ENCODE measurements around the gene TLCD2. TPM values are rescaled to one million over a fixed set of nuclear protein-coding genes. Genes with fewer than 3 reads are reported as not detected.
"Not testable (repeated sequence)": the region's sequence is repeated elsewhere in the genome, so short reads cannot be mapped to it uniquely, and the experiment has no call there.

Gene TLCD2
- total RNA-seq, 3 donors from 2014 or later = 3.7 to 10.9 (median 6.9) TPM

DNA sequence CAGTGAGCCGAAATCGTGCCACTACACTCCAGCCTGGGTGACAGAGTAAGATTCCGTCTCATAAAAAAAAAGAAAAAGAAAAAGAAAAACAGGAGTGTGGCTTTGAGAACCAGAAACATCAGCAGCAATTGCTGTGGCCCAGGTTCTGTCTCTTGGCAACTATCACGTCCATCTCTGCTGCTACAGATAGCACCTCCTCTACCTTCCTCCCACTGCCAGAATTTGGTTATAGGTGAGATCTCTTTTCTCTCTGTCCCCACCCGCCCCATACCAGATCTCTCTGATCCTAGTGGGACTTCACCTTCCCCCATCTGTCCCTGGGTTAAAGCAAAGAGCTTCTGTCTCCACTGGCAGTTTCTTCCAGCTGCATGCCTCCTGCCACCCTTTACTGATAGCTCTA is 3.1 kb downstream of the TLCD2 start:
- TF ChIP-seq, protein P1, sequence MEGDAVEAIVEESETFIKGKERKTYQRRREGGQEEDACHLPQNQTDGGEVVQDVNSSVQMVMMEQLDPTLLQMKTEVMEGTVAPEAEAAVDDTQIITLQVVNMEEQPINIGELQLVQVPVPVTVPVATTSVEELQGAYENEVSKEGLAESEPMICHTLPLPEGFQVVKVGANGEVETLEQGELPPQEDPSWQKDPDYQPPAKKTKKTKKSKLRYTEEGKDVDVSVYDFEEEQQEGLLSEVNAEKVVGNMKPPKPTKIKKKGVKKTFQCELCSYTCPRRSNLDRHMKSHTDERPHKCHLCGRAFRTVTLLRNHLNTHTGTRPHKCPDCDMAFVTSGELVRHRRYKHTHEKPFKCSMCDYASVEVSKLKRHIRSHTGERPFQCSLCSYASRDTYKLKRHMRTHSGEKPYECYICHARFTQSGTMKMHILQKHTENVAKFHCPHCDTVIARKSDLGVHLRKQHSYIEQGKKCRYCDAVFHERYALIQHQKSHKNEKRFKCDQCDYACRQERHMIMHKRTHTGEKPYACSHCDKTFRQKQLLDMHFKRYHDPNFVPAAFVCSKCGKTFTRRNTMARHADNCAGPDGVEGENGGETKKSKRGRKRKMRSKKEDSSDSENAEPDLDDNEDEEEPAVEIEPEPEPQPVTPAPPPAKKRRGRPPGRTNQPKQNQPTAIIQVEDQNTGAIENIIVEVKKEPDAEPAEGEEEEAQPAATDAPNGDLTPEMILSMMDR (IDR thresholded peaks at IDR 0.05) = no peak
- DNase-seq (ENCODE audit: low spot score in 2 of 2) = no peak
- intact Hi-C loops (cut with DNase I; ENCODE audit: low total_unique reads) = no loop called here

DNA sequence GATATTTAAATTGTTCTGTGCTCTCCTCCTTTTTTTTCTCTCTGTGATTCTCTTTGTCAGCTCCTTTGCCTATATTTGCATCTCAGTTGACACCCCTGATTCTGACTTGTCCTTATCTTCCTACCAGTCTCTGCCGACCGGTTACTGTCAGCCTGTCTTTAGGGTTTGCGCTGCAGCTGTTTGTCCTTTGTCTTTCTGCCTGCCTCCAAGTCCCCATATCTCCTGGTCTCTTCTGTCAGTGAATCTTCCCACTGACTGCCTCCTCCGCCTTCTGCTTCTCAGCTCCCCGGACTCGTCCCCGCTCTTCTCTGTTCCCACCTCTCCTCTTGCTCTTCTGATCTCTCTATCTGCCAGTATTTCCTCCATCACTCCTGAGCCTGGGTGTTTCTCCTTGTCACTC is 5.2 kb downstream of the TLCD2 start:
- no peak for TF ChIP-seq POLR2AphosphoS5 (IDR thresholded peaks at IDR 0.05)
- no peak for TF ChIP-seq POLR2A (IDR thresholded peaks at IDR 0.05)
- TF ChIP-seq, protein P1 (IDR thresholded peaks at IDR 0.05) = no peak
- intact Hi-C loops (cut with DNase I; ENCODE audit: low total_unique reads) = no loop called here
- H3K4me1 ChIP-seq = no peaks in the 10 kb centered on the region
- no peak overlapping the region for H3K4me3 ChIP-seq
- DNase-seq (ENCODE audit: low spot score in 2 of 2) = no peak
- H3K27ac ChIP-seq = no peak overlapping the region
- no peaks in the 10 kb centered on the region for H3K36me3 ChIP-seq
- no peaks in the 10 kb centered on the region for H3K9me3 ChIP-seq
- H3K27me3 ChIP-seq = no peaks in the 10 kb centered on the region

More for the DNA sequence above, 3.1 kb downstream of the TLCD2 start:
- Histone ChIP-seq H3K4me3 (no peak overlapping the region), H3K4me1 (peaks cover 0 to 4% of the 10 kb centered on the region in 2 donors), H3K27ac (no peak overlapping the region), H3K9me3 (no peaks in the 10 kb centered on the region), H3K27me3 (no peaks in the 10 kb centered on the region), H3K36me3 (no peaks in the 10 kb centered on the region)

DNA sequence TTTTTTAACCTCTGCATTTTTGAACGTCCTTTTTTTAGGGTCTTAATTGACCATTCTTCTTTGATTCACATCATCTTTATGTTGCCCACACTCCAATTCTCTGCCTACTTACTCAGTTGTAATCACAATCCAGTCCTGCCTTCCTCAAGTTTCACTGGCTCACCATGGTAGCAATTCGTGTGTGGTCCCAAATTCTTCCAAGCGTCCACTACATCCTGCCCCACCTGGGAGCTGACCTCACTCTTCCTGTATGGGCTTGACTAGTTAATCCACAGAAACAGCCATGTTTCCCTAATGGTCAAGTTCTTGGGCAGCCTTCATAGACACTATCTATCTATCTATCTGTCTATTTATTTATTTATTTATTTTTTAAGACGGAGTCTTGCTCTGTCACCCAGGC is 7.1 kb downstream of the TLCD2 start:
- TF ChIP-seq, protein P1 (IDR thresholded peaks at IDR 0.05) = no peak
- TF ChIP-seq POLR2A (IDR thresholded peaks at IDR 0.05) = no peak
- no peak for TF ChIP-seq POLR2AphosphoS5 (IDR thresholded peaks at IDR 0.05)
- intact Hi-C loops (cut with DNase I; ENCODE audit: low total_unique reads) = no loop called here
- Histone ChIP-seq H3K9me3 (no peaks in the 10 kb centered on the region), H3K36me3 (no peaks in the 10 kb centered on the region), H3K27ac (no peak overlapping the region), H3K27me3 (no peaks in the 10 kb centered on the region), H3K4me3 (no peak overlapping the region), H3K4me1 (no peaks in the 10 kb centered on the region)
- no peak for DNase-seq (ENCODE audit: low spot score in 2 of 2)

DNA sequence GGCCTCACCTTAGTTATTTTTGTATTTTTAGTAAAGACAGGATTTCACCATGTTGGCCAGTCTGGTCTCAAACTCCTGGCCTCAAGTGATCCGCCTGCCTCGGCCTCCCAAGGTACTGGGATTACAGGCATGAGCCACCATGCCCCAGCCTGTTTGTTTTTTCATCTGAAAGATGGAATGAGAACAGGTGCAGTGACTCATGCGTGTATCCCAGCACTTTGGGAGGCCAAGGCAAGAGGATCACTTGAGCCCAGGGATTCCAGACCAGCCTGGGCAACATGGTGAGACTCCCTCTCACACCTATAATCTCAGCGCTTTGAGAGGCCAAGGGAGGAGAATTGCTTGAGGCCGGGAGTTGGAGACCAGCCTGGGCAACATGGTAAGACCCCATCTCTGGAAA is 10.3 kb downstream of the TLCD2 start:
- H3K9me3 ChIP-seq; H3K4me3 ChIP-seq; H3K36me3 ChIP-seq; DNase-seq (ENCODE audit: low spot score in 2 of 2); H3K4me1 ChIP-seq; H3K27ac ChIP-seq; H3K27me3 ChIP-seq; intact Hi-C loops (cut with DNase I; ENCODE audit: low total_unique reads): not testable (repeated sequence)

DNA sequence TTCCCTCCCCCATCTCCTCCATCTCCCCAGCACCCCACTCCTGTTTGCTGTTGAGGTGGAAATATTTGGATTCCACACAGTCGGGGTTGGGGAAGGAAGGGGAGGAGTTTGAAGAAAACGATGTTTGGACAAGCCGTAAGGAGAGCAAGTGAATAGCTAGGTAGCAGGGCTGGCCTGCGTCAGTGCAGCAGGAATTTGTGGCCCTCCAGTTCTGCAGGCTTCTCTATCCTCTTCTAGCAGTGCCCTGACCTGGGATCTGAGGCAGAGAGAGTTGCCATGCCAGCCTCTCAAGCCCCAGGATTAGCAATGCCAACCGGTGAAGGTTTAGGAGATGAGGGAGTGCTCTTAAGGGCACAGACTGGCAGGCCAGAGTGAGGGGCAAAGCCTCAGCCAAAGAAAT is 12.5 kb downstream of the TLCD2 start:
- Histone ChIP-seq H3K27ac (no peak overlapping the region), H3K4me1 (no peaks in the 10 kb centered on the region)
- DNase-seq (ENCODE audit: low spot score in 2 of 2) = no peak

More for the DNA sequence above, 12.5 kb downstream of the TLCD2 start:
- Histone ChIP-seq H3K4me3 (no peak overlapping the region), H3K36me3 (no peaks in the 10 kb centered on the region), H3K9me3 (no peaks in the 10 kb centered on the region), H3K27me3 (no peaks in the 10 kb centered on the region)
- TF ChIP-seq POLR2A (IDR thresholded peaks at IDR 0.05) (no peak), POLR2AphosphoS5 (IDR thresholded peaks at IDR 0.05) (no peak)
- TF ChIP-seq, protein P1 (IDR thresholded peaks at IDR 0.05) = no peak
- intact Hi-C loops (cut with DNase I; ENCODE audit: low total_unique reads) = no loop called here

Data from breast epithelium (tissue), 4 donors.